IMR-90 (cell line): ENCODE data around the gene CARMIL1.

Experiments
- BHLHE40 ChIP-seq: fragments of 150-350 bp; IDR thresholded peaks from 2 replicates; pipeline ENCODE4 v1.6.1; 2016; ENCODE audit warnings: mild to moderate bottlenecking, low read depth, low read length
- CEBPB ChIP-seq: IDR thresholded peaks from 2 replicates; pipeline ENCODE4 v1.6.1; 2012; ENCODE audit warnings: low read depth, low read length, improper control_type of control experiment
- CHD1 ChIP-seq: IDR thresholded peaks from 2 replicates; pipeline ENCODE4 v1.6.1; 2012; ENCODE audit warnings: low read depth, low read length, improper control_type of control experiment
- CTCF ChIP-seq: conservative IDR thresholded peaks from 2 replicates; pipeline ENCODE4 v1.5.1; 2012; ENCODE audit warnings: mild to moderate bottlenecking, low read depth, low read length, improper control_type of control experiment
- MAFK ChIP-seq: IDR thresholded peaks from 2 replicates; pipeline ENCODE4 v1.6.1; 2012; ENCODE audit warnings: low read depth, low read length, improper control_type of control experiment
- MXI1 ChIP-seq: IDR thresholded peaks from 2 replicates; pipeline ENCODE4 v1.6.1; 2012; ENCODE audit warnings: low read depth, mild to moderate bottlenecking, low read length, moderate library complexity, borderline replicate concordance
- POLR2A ChIP-seq: IDR thresholded peaks from 2 replicates; pipeline ENCODE4 v1.6.1; 2012; ENCODE audit warnings: mild to moderate bottlenecking, low read depth, low read length
- RAD21 ChIP-seq: IDR thresholded peaks from 2 replicates; pipeline ENCODE4 v1.6.1; 2012; ENCODE audit warnings: low read length, improper control_type of control experiment
- SMC3 ChIP-seq: fragments of 150-350 bp; IDR thresholded peaks from 2 replicates; pipeline ENCODE4 v1.6.1; 2016; ENCODE audit warnings: low read depth, mild to moderate bottlenecking, antibody characterized with exemption, low read length, moderate library complexity
- USF2 ChIP-seq: fragments of 150-350 bp; IDR thresholded peaks from 2 replicates; pipeline ENCODE4 v1.6.1; 2017; ENCODE audit warnings: mild to moderate bottlenecking, antibody characterized with exemption, low read length, low read depth

GRCh38 chr6:25498505-25498904 lies 219.3 kb downstream of the CARMIL1 start:
- TF ChIP-seq CTCF = no peak
- TF ChIP-seq USF2 = no peak
- no peak for TF ChIP-seq POLR2A
- no peak for TF ChIP-seq MXI1
- TF ChIP-seq MAFK = no peak
- TF ChIP-seq BHLHE40 = no peak
- no peak for TF ChIP-seq SMC3
- no peak for TF ChIP-seq CEBPB
- no peak for TF ChIP-seq CHD1
- no peak for TF ChIP-seq RAD21
